H1 (cell line): Measurements from ENCODE around the gene UIMC1. TPM values are rescaled to one million over a fixed set of nuclear protein-coding genes. Genes with fewer than 3 reads are reported as not detected.

Experiments
- CTCF ChIA-PET: fragments of 300-600 bp; sonication (Branson Sonifier 250); formaldehyde crosslinking; loops from one replicate; lab custom pipeline; 2021; ENCODE audit not compliant: partially characterized antibody; lab: Charles Lee
- POLR2A ChIA-PET: fragments of 300-600 bp; sonication (Branson Sonifier 250); formaldehyde crosslinking; loops from one replicate; lab custom pipeline; 2021; ENCODE audit warnings: inconsistent platforms; ENCODE audit not compliant: partially characterized antibody; lab: Charles Lee
- DNase-seq, 2 experiments: peaks; one replicate each; pipeline versions ENCODE4 v3.0.0 to v3.0.0-alpha.2; 2010 to 2022; ENCODE audit warnings: low spot score in 2 of 2, low read depth in 1 of 2, mixed read lengths in 1 of 2
- FAIRE-seq: peaks from 2 replicates; lab custom pipeline; 2011; peaks lifted over from hg19 to GRCh38; lab: Jason Lieb, UNC
- H2AFZ ChIP-seq: 2 replicates; pipeline ENCODE4 v1.8.1; 2012; ENCODE audit warnings: low read length, inconsistent platforms
- H2AK5ac ChIP-seq: 2 replicates; pipeline ENCODE4 v1.6.1; 2013; ENCODE audit warnings: low read depth, low read length
- H2BK120ac ChIP-seq: replicated peaks from 2 replicates; pipeline ENCODE3; 2013; ENCODE audit warnings: low read depth, low read length, inconsistent platforms
- H2BK12ac ChIP-seq: 2 replicates; pipeline ENCODE4 v1.6.1; 2013; ENCODE audit warnings: low read depth, low read length
- H2BK15ac ChIP-seq: 2 replicates; pipeline ENCODE4 v1.6.1; 2013; ENCODE audit warnings: low read length
- H2BK20ac ChIP-seq: 2 replicates; pipeline ENCODE4 v1.6.1; 2013; ENCODE audit warnings: low read length
- H2BK5ac ChIP-seq: 2 replicates; pipeline ENCODE4 v1.6.1; 2013; ENCODE audit warnings: low read depth, low read length
- H3K14ac ChIP-seq: 2 replicates; pipeline ENCODE4 v1.6.1; 2013; ENCODE audit warnings: inconsistent platforms; ENCODE audit not compliant: insufficient read length
- H3K18ac ChIP-seq: 2 replicates; pipeline ENCODE4 v1.6.1; 2013; ENCODE audit warnings: low read length; ENCODE audit errors: extremely low read depth
- H3K23ac ChIP-seq: 2 replicates; pipeline ENCODE4 v1.6.1; 2013; ENCODE audit warnings: inconsistent platforms; ENCODE audit not compliant: insufficient read length
- H3K23me2 ChIP-seq: 2 replicates; pipeline ENCODE4 v1.6.1; 2013; ENCODE audit warnings: low read depth, low read length
- H3K27ac ChIP-seq: 2 replicates; pipeline ENCODE4 v1.6.1; 2011; ENCODE audit warnings: low read depth, low read length, inconsistent platforms
- H3K27me3 ChIP-seq, 4 experiments: replicated peaks in 1 of 4; 1 replicate in 1 of 4; 2 replicates in 3 of 4; pipeline versions ENCODE4 v1.6.1 to v1.8.1; 2011 to 2013; ENCODE audit warnings: low read length in 3 of 4, mild to moderate bottlenecking in 3 of 4, inconsistent platforms in 2 of 4, mixed read lengths in 2 of 4, moderate library complexity in 1 of 4; ENCODE audit not compliant: control insufficient read depth in 3 of 4, insufficient read depth in 3 of 4; ENCODE audit errors: extremely low read depth in 1 of 4
- H3K36me3 ChIP-seq, 4 experiments: 2 replicates each; pipeline versions ENCODE4 v1.6.1 to v1.8.1; 2011 to 2013; ENCODE audit warnings: mild to moderate bottlenecking in 4 of 4, low read length in 3 of 4, moderate library complexity in 2 of 4, control low read depth in 1 of 4, inconsistent platforms in 1 of 4; ENCODE audit not compliant: insufficient read depth in 4 of 4, control insufficient read depth in 2 of 4
- H3K4ac ChIP-seq: replicated peaks from 2 replicates; pipeline ENCODE3; 2013; ENCODE audit warnings: low read length, low read depth, mixed read lengths, inconsistent platforms; ENCODE audit not compliant: insufficient read length
- H3K4me1 ChIP-seq, 4 experiments: replicated peaks in 1 of 4; 1 replicate in 1 of 4; 2 replicates in 3 of 4; pipeline versions ENCODE4 v1.6.1 to v1.8.1; 2011 to 2013; ENCODE audit warnings: low read length in 3 of 4, inconsistent platforms in 2 of 4, mixed read lengths in 1 of 4; ENCODE audit not compliant: insufficient read depth in 4 of 4, control insufficient read depth in 3 of 4
- H3K4me2 ChIP-seq, 2 experiments: 2 replicates each; pipeline versions ENCODE4 v1.6.1 to v1.8.1; 2011 to 2013; ENCODE audit warnings: low read depth in 2 of 2, low read length in 2 of 2, control low read depth in 1 of 2, inconsistent platforms in 1 of 2, mild to moderate bottlenecking in 1 of 2; ENCODE audit not compliant: insufficient read depth in 1 of 2
- H3K4me3 ChIP-seq, 4 experiments: fragments of 200-600, 300-600 bp in 1 of 4; sonication (generic), shearing (Covaris generic), sonication (Bioruptor Twin) in 1 of 4; 2 replicates each; pipeline versions ENCODE4 v1.5.1 to v1.8.1; 2011 to 2016; ENCODE audit warnings: low read length in 4 of 4, low read depth in 3 of 4, control low read depth in 2 of 4, inconsistent platforms in 2 of 4, mild to moderate bottlenecking in 2 of 4, mixed read lengths in 1 of 4, moderate library complexity in 1 of 4; ENCODE audit not compliant: insufficient read depth in 2 of 4; ENCODE audit errors: extremely low read depth in 1 of 4
- H3K56ac ChIP-seq: replicated peaks from 2 replicates; pipeline ENCODE3; 2013; ENCODE audit warnings: low read depth, mild to moderate bottlenecking, mixed read lengths, low read length, inconsistent platforms; ENCODE audit not compliant: insufficient read length
- H3K79me1 ChIP-seq: 2 replicates; pipeline ENCODE4 v1.6.1; 2013; ENCODE audit warnings: low read depth, low read length, control low read depth
- H3K79me2 ChIP-seq, 2 experiments: 2 replicates each; pipeline versions ENCODE4 v1.6.1 to v1.8.1; 2012 to 2013; ENCODE audit warnings: low read length in 2 of 2, mild to moderate bottlenecking in 2 of 2, inconsistent platforms in 1 of 2; ENCODE audit not compliant: insufficient read depth in 2 of 2, control insufficient read depth in 1 of 2
- H3K9ac ChIP-seq, 4 experiments: replicated peaks in 1 of 4; 1 replicate in 1 of 4; 2 replicates in 3 of 4; pipeline versions ENCODE4 v1.6.1 to v1.8.1; 2011 to 2013; ENCODE audit warnings: low read depth in 3 of 4, low read length in 3 of 4, control low read depth in 2 of 4, mild to moderate bottlenecking in 2 of 4, moderate library complexity in 2 of 4, inconsistent platforms in 1 of 4; ENCODE audit errors: extremely low read depth in 1 of 4
- H3K9me3 ChIP-seq, 2 experiments: 2 replicates each; pipeline versions ENCODE4 v1.6.1 to v1.8.1; 2012 to 2013; ENCODE audit warnings: mild to moderate bottlenecking in 2 of 2, moderate library complexity in 2 of 2, control low read depth in 1 of 2, inconsistent platforms in 1 of 2, low read depth in 1 of 2, low read length in 1 of 2, mixed read lengths in 1 of 2; ENCODE audit not compliant: insufficient read depth in 2 of 2
- H4K20me1 ChIP-seq, 2 experiments: replicated peaks in 1 of 2; 2 replicates each; pipeline versions ENCODE3 to v1.8.1; 2011 to 2013; ENCODE audit warnings: inconsistent platforms in 2 of 2, low read length in 2 of 2, mild to moderate bottlenecking in 1 of 2; ENCODE audit not compliant: insufficient read depth in 2 of 2, control insufficient read depth in 1 of 2
- H4K5ac ChIP-seq: 2 replicates; pipeline ENCODE4 v1.6.1; 2013; ENCODE audit warnings: low read length, low read depth, mixed read lengths, inconsistent platforms; ENCODE audit not compliant: insufficient read length
- H4K8ac ChIP-seq: 2 replicates; pipeline ENCODE4 v1.8.0; 2013; ENCODE audit warnings: mild to moderate bottlenecking, moderate library complexity, low read length, inconsistent platforms; ENCODE audit not compliant: insufficient read depth; ENCODE audit errors: extremely low read depth
- H4K91ac ChIP-seq: replicated peaks from 2 replicates; pipeline ENCODE3; 2013; ENCODE audit warnings: low read length, mixed read lengths, inconsistent platforms; ENCODE audit not compliant: insufficient read length
- BRCA1 ChIP-seq: IDR thresholded peaks from 2 replicates; pipeline ENCODE4 v1.6.1; 2012; ENCODE audit warnings: low read depth, low read length, improper control_type of control experiment
- CHD1 ChIP-seq: IDR thresholded peaks from 2 replicates; pipeline ENCODE4 v1.6.1; 2012; ENCODE audit warnings: low read depth, low read length, improper control_type of control experiment
- EGR1 ChIP-seq: IDR thresholded peaks from 2 replicates; pipeline ENCODE4 v1.6.1; 2011; ENCODE audit warnings: low read depth, low read length, borderline replicate concordance
- FOSL1 ChIP-seq: IDR thresholded peaks from 2 replicates; pipeline ENCODE4 v1.6.1; 2011; ENCODE audit warnings: mild to moderate bottlenecking, low read depth, low read length, moderate library complexity; ENCODE audit not compliant: insufficient read depth
- GABPA ChIP-seq: IDR thresholded peaks from 2 replicates; pipeline ENCODE4 v1.6.1; 2011; ENCODE audit warnings: mild to moderate bottlenecking, low read length, moderate library complexity, borderline replicate concordance; ENCODE audit not compliant: insufficient read depth
- JUN ChIP-seq: IDR thresholded peaks from 2 replicates; pipeline ENCODE4 v1.6.1; 2011; ENCODE audit warnings: low read depth, mild to moderate bottlenecking, improper control_type of control experiment, low read length
- KDM5A ChIP-seq: fragments of 200-600 bp; IDR thresholded peaks from 2 replicates; pipeline ENCODE4 v1.7.1; 2012; ENCODE audit warnings: mild to moderate bottlenecking, low read length, inconsistent platforms, mixed read lengths
- POLR2A ChIP-seq, 2 experiments: IDR thresholded peaks; 1 replicate in 1 of 2; 2 replicates in 1 of 2; pipeline ENCODE4 v1.6.1; 2011; ENCODE audit warnings: low read depth in 2 of 2, low read length in 2 of 2, mild to moderate bottlenecking in 2 of 2; ENCODE audit errors: control extremely low read depth in 1 of 2
- RFX5 ChIP-seq: IDR thresholded peaks from 2 replicates; pipeline ENCODE4 v1.6.1; 2011; ENCODE audit warnings: low read depth, low read length, improper control_type of control experiment, borderline replicate concordance
- SAP30 ChIP-seq: fragments of 300-600 bp; sonication (generic); IDR thresholded peaks from 2 replicates; pipeline ENCODE4 v1.7.1; 2012; ENCODE audit warnings: low read length, moderate library complexity, mild to moderate bottlenecking, inconsistent platforms; ENCODE audit not compliant: insufficient read depth, insufficient replicate concordance
- SIN3A ChIP-seq, 2 experiments: IDR thresholded peaks in 1 of 2; conservative IDR thresholded peaks in 1 of 2; 2 replicates each; pipeline ENCODE4 v1.6.1; 2011 to 2012; ENCODE audit warnings: low read length in 2 of 2, improper control_type of control experiment in 1 of 2, low read depth in 1 of 2, mild to moderate bottlenecking in 1 of 2
- SUZ12 ChIP-seq: fragments of 200-600 bp; sonication (generic); IDR thresholded peaks from 2 replicates; pipeline ENCODE4 v1.6.1; 2012; ENCODE audit warnings: mild to moderate bottlenecking, inconsistent platforms, low read length, moderate library complexity, mixed read lengths
- WGBS, 2 experiments: shearing (Covaris generic) in 1 of 2; methylation state at CpG; one replicate each; pipeline versions ENCODE4 v1.1.6 to v1.1.7; 2013 to 2015; ENCODE audit warnings: low lambda C conversion rate in 2 of 2, mixed read lengths in 2 of 2, inconsistent platforms in 1 of 2, low coverage in 1 of 2, missing lambda C conversion rate in 1 of 2; ENCODE audit not compliant: insufficient replicate concordance in 2 of 2, insufficient coverage in 1 of 2, insufficient read length in 1 of 2; ENCODE audit errors: extremely low coverage in 1 of 2, missing lambda C conversion rate in 1 of 2; 5-methylcytosine and 5-hydroxymethylcytosine counted together
- polyA plus RNA-seq, 7 experiments: library from polyadenylated mRNA; depleted of rRNA in 3 of 7; stranded (reverse) in 5 of 7; unstranded in 2 of 7; fragments of >200 nt in 5 of 7; fragments of 200-250 nt in 2 of 7; gene quantifications; 1 replicate in 5 of 7; 2 replicates in 1 of 7; 4 replicates in 1 of 7; pipeline versions ENCODE4 v1.2.1 to v1.2.3, GENCODE V29; 2011 to 2013; ENCODE audit warnings: missing spikeins in 2 of 7, mixed read lengths in 2 of 7
- total RNA-seq: library from RNA; stranded (reverse); fragmentation: NEBNext Ultra II Directional; extraction: Animal tissue kit (Norgen Biotek cat#: 25700); gene quantifications from 2 replicates; pipeline ENCODE4 v1.2.1, GENCODE V29; 2021

UIMC1 gene
- total and polyA plus RNA-seq, 2 of the 8 experiments (the other 6 are each of a cell fraction or from before 2014, with no cell fraction given), result 12.8 to 43.7 TPM

DNA sequence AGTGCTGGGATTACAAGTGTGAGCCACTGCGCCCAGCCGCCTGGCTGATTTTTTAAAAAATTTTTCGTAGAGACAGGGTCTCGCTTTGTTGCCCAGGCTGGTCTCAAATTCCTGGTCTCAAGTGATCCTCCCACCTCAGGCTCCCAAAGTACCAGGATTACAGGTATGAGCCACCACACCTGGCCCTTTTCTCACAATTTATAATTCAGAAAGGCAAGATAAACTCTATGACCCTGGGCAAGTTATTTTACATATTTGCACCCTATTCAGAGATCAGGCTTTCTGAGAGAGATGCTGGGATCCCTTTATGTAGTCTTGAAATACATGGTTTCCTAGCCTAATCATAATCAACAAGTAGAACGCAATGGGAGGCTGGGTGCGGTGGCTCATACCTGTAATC, 36.5 kb upstream of the UIMC1 start:
- Histone ChIP-seq H2BK5ac (no peak overlapping the region), H3K27me3 (no peaks in the 10 kb centered on the region), H3K14ac (no peak overlapping the region), H3K9me3 (no peaks in the 10 kb centered on the region), H2BK20ac (no peak overlapping the region), H3K4me2 (no peak overlapping the region), H3K56ac (no peak overlapping the region), H3K27ac (no peak overlapping the region), H3K18ac (no peak overlapping the region), H3K4me1 (no peaks in the 10 kb centered on the region), H2AK5ac (no peak overlapping the region), H4K5ac (no peak overlapping the region), H4K20me1 (no peaks in the 10 kb centered on the region), H3K36me3 (peaks cover 6 to 31% (median 16%) of the 10 kb centered on the region in 4 experiments; a peak in 7 of 8 replicates), H3K23me2 (no peaks in the 10 kb centered on the region), H3K9ac (no peak overlapping the region), H3K79me2 (peaks cover under 1 to 4% of the 10 kb centered on the region in 2 experiments; a peak in 1 of 4 replicates), H3K4me3 (no peak overlapping the region), H2BK120ac (no peak overlapping the region)
- WGBS, 2 experiments, result 96% methylated on average over 6 of the region's 6 CpGs; no CpG with 5 or more reads in 1 of the 2 experiments
- FAIRE-seq (no peak), DNase-seq (no peak)
- TF ChIP-seq SIN3A (conservative IDR thresholded peaks at IDR 0.05 in 1 of 2, IDR thresholded peaks at IDR 0.05 in 1 of 2; ENCODE audit: low read depth in 1 of 2, low read length in 2 of 2) (no peak), JUN (no peak), RFX5 (no peak), GABPA (no peak), SAP30 (no peak), KDM5A (no peak), CHD1 (no peak), SUZ12 (no peak), FOSL1 (no peak), POLR2A (IDR thresholded peaks at IDR 0.05; ENCODE audit: control extremely low read depth in 1 of 2, low read depth in 2 of 2, low read length in 2 of 2) (no peak), BRCA1 (no peak), EGR1 (no peak)
- TF ChIP-seq, all 59 proteins: peak for 0
- H2BK15ac ChIP-seq, result no peak overlapping the region
- POLR2A ChIA-PET, result no interaction called here
- no peak overlapping the region for H4K91ac ChIP-seq
- no peak overlapping the region for H3K4ac ChIP-seq
- H3K79me1 ChIP-seq, result no peaks in the 10 kb centered on the region
- H4K8ac ChIP-seq, result no peak overlapping the region
- CTCF ChIA-PET, result interaction anchor here (1.6 to 2.2 kb wide), 4 partner anchors 16 to 382 kb away, joined by 3 to 10 read pairs (median 7); no protein-coding TSS in a partner anchor
- H2AFZ ChIP-seq, result no peak overlapping the region
- no peak overlapping the region for H3K23ac ChIP-seq
- H2BK12ac ChIP-seq, result no peak overlapping the region
